ENCODE results near the gene VWF. TPM values are rescaled to one million over a fixed set of nuclear protein-coding genes. Genes with fewer than 3 reads are reported as not detected.
A peak's percentile ranks its signal among the peaks of the same experiment; 100 is the strongest.

VWF gene
- total and polyA plus RNA-seq, 2 of the 4 experiments (the other 2 are of a cell fraction) = under 0.01 to 0.09 TPM

- Histone ChIP-seq H2BK20ac (ENCODE audit: low read depth, low read length) (no peak overlapping the region), H4K5ac (ENCODE audit: low read depth, low read length) (no peak overlapping the region), H3K27me3 (ENCODE audit: control insufficient read depth, insufficient read depth, low read length) (peaks cover 39% of the 10 kb centered on the region), H3K36me3 (ENCODE audit: control insufficient read depth, insufficient read depth, low read length) (no peaks in the 10 kb centered on the region), H2AK9ac (replicated peaks; ENCODE audit: low read depth, low read length, poor library complexity) (no peak overlapping the region), H2AK5ac (ENCODE audit: low read depth, low read length) (no peak overlapping the region), H3K14ac (replicated peaks; ENCODE audit: low read depth, low read length) (no peak overlapping the region), H2BK120ac (ENCODE audit: low read depth, low read length) (no peak overlapping the region), H2BK15ac (ENCODE audit: low read depth, low read length) (no peak overlapping the region), H4K8ac (ENCODE audit: low read depth in 2 of 2, low read length in 2 of 2) (no peak overlapping the region), H3K9me1 (ENCODE audit: insufficient read depth, low read length) (0 out of 2 replicates have a peak, but pooled peaks cover 2% of the 10 kb centered on the region), H3K23ac (ENCODE audit: low read depth, low read length) (no peak overlapping the region), H2AFZ (replicated peaks; ENCODE audit: low read length, poor library complexity) (no peak overlapping the region), H3K56ac (ENCODE audit: extremely low read depth, insufficient read depth, low read length) (no peak overlapping the region), H3K9ac (ENCODE audit: low read depth, low read length) (no peak overlapping the region), H3K4me1 (ENCODE audit: control insufficient read depth, insufficient read depth, low read length) (no peaks in the 10 kb centered on the region), H3K4me2 (ENCODE audit: low read depth, low read length) (no peak overlapping the region), H4K91ac (ENCODE audit: insufficient read depth, low read depth, low read length) (no peak overlapping the region), H3K4ac (ENCODE audit: low read depth, low read length) (no peak overlapping the region), H3K4me3 (ENCODE audit: insufficient read depth, low read depth, low read length) (no peak overlapping the region), H3K18ac (ENCODE audit: low read depth, low read length) (no peak overlapping the region), H3K79me1 (ENCODE audit: low read depth in 1 of 2, low read length in 2 of 2) (no peaks in the 10 kb centered on the region), H2BK5ac (ENCODE audit: low read depth, low read length, poor library complexity, severe bottlenecking) (no peak overlapping the region), H3K27ac (ENCODE audit: insufficient read depth, low read length) (no peak overlapping the region), H4K20me1 (ENCODE audit: insufficient read depth, low read length) (no peaks in the 10 kb centered on the region), H3K9me3 (ENCODE audit: control insufficient read depth, insufficient read depth, low read length) (no peaks in the 10 kb centered on the region)
- TF ChIP-seq NFE2L2 (IDR thresholded peaks at IDR 0.05; ENCODE audit: low read depth, low read length) (no peak), USF2 (IDR thresholded peaks at IDR 0.05; ENCODE audit: low read depth, low read length) (no peak), POLR2A (IDR thresholded peaks at IDR 0.05; ENCODE audit: low read depth, low read length) (no peak), CEBPB (IDR thresholded peaks at IDR 0.05; ENCODE audit: low read depth, low read length) (peak; percentile 32; the same call in 1 of the 2 replicates), BHLHE40 (IDR thresholded peaks at IDR 0.05; ENCODE audit: low read depth, low read length) (no peak)
- no CpG with 5 or more reads among the region's 3 CpGs for WGBS, 2 experiments (ENCODE audit: extremely low coverage in 2 of 2, insufficient read length in 1 of 2)
- no peak for DNase-seq
- ChIA-PET POLR2A (ENCODE audit: unreplicated experiment) (no interaction called here), CTCF (no interaction called here)
- ATAC-seq (ENCODE audit: low read depth) = no peak; the same call in 1 of the 2 replicates
- no TSS peak for BruUV-seq (replicated peaks)
- dilution Hi-C loops (cut with HindIII; ENCODE audit: low sequenced_read_pairs, unreplicated experiment) = no loop called here
- intact Hi-C loops (cut with micrococcal nuclease) = no loop called here
- in situ Hi-C loops (cut with MboI; ENCODE audit: low sequenced_read_pairs) = no loop called here
Measured at GRCh38 chr12:5952031-5952430, 172.4 kb downstream of the VWF start.

Data from IMR-90 (cell line).